K562 (cell line): ENCODE measurements around the gene CCDC13. TPM values are rescaled to one million over a fixed set of nuclear protein-coding genes. Genes with fewer than 3 reads are reported as not detected.
A peak's percentile ranks its signal among the peaks of the same experiment; 100 is the strongest.

Experiments
- AFF4 ChIP-seq: sonication (generic); formaldehyde crosslinking; IDR thresholded peaks from 2 replicates; pipeline ENCODE4 v1.8.0; 2023; ENCODE audit warnings: mild to moderate bottlenecking, missing genetic modification reagents
- CHD1 ChIP-seq: fragments of 200-600 bp; sonication (generic); IDR thresholded peaks from one replicate; pipeline ENCODE4 v1.6.1; 2012; ENCODE audit warnings: mild to moderate bottlenecking, moderate library complexity, low read length, inconsistent platforms
- ELF2 ChIP-seq: fragments of 250-450 bp; sonication (Bioruptor Pico); IDR thresholded peaks from 2 replicates; pipeline ENCODE4 v1.5.0; 2021; ENCODE audit warnings: mild to moderate bottlenecking
- HOMEZ ChIP-seq: fragments of 250-450 bp; sonication (Bioruptor Pico); IDR thresholded peaks from 2 replicates; pipeline ENCODE4 v1.4.0; 2020; ENCODE audit warnings: mild to moderate bottlenecking, moderate library complexity
- KDM1A ChIP-seq, 2 experiments: fragments of 450-650 bp; IDR thresholded peaks; 2 replicates each; pipeline ENCODE4 v1.6.1; 2016; ENCODE audit warnings: mild to moderate bottlenecking in 2 of 2
- polyA plus RNA-seq, 8 experiments: library from polyadenylated mRNA; depleted of rRNA in 4 of 8; stranded (reverse) in 5 of 8; unstranded in 3 of 8; fragments of >200 nt; fragmentation: Nextera tagmentation in 2 of 8; fragmentation: Illumina TruSeq in 1 of 8; extraction: Ambion mirVana in 2 of 8; extraction: Trizol in 1 of 8; gene quantifications; 2 replicates each; pipeline versions ENCODE4 v1.2.1 to v1.2.3, GENCODE V29; 2011 to 2014; ENCODE audit warnings: inconsistent platforms in 1 of 8, missing spikeins in 1 of 8
- total RNA-seq, 7 experiments: library from RNA; depleted of rRNA in 6 of 7; stranded (reverse); fragments of >200 nt in 6 of 7; fragmentation: Illumina TruSeq in 2 of 7; extraction: Trizol in 2 of 7; gene quantifications; 2 replicates each; pipeline versions ENCODE4 v1.2.1 to v1.2.3, GENCODE V29; 2011 to 2021; ENCODE audit warnings: low replicate concordance in 1 of 7

The CCDC13 gene
- total and polyA plus RNA-seq, 9 of the 15 experiments (the other 6 are each of a cell fraction or from before 2014, with no cell fraction given): 0.20 to 0.70 (median 0.48) TPM; not detected in 2

- TF ChIP-seq HOMEZ (CRISPR knock-in tag) (no peak), CHD1 (peak; percentile 6), ELF2 (CRISPR knock-in tag) (peak; percentile 57; the same call in 1 of the 2 replicates), AFF4 (CRISPR knock-in tag) (peak; percentile 22; the same call in 1 of the 2 replicates), KDM1A (IDR thresholded peaks at IDR 0.05) (0 out of 4 replicates have a peak, but pooled peaks of 1 of the 2 experiments have one; percentile 10)
Observed at GRCh38 chr3:42802876-42803413, 29.9 kb upstream of the CCDC13 start (continued).
